PC-9 (cell line): Measurements from ENCODE around the gene BUB1B. TPM values are rescaled to one million over a fixed set of nuclear protein-coding genes. Genes with fewer than 3 reads are reported as not detected.
"Not testable (repeated sequence)": the region's sequence is repeated elsewhere in the genome, so short reads cannot be mapped to it uniquely, and the experiment has no call there.

ENCODE experiments used
- BruUV-seq: library from RNA; stranded (reverse); fragments of 400-500 nt; replicated peaks from 2 replicates; lab custom pipeline; 2021; lab: Mats Ljungman, UMichigan
- CTCF ChIA-PET: fragments of 300-600 bp; sonication (Branson Sonifier 250); formaldehyde crosslinking; loops from one replicate; lab custom pipeline; 2022; ENCODE audit warnings: antibody characterized with exemption; lab: Charles Lee
- POLR2A ChIA-PET: fragments of 300-600 bp; sonication (Branson Sonifier 250); formaldehyde crosslinking; loops from one replicate; lab custom pipeline; 2022; ENCODE audit warnings: antibody characterized with exemption; ENCODE audit not compliant: unreplicated experiment; lab: Charles Lee
- DNase-seq, 2 experiments: peaks; one replicate each; pipeline versions ENCODE4 v3.0.0 to v3.0.0-alpha.2; 2015 to 2022; ENCODE audit warnings: mixed read lengths in 1 of 2
- H2AFZ ChIP-seq: fragments of 200-600 bp; sonication (generic); 2 replicates; pipeline ENCODE4 v1.8.1; 2017; ENCODE audit warnings: antibody characterized with exemption
- H3F3A ChIP-seq: fragments of 200-600 bp; sonication (generic); 2 replicates; pipeline ENCODE4 v1.8.1; 2017; ENCODE audit warnings: antibody characterized with exemption, mild to moderate bottlenecking, low read depth; ENCODE audit not compliant: insufficient read depth
- H3K27ac ChIP-seq: fragments of 200-600 bp; sonication (generic); 2 replicates; pipeline ENCODE4 v1.6.1; 2016; ENCODE audit warnings: mixed run types
- H3K27me3 ChIP-seq: fragments of 200-600 bp; sonication (generic); 2 replicates; pipeline ENCODE4 v1.6.1; 2016; ENCODE audit warnings: low read depth, mixed run types; ENCODE audit not compliant: insufficient read depth
- H3K36me3 ChIP-seq: fragments of 200-600 bp; sonication (generic); 2 replicates; pipeline ENCODE4 v1.6.1; 2016; ENCODE audit warnings: low read depth, mixed run types
- H3K4me1 ChIP-seq: fragments of 200-600 bp; sonication (generic); replicated peaks from 2 replicates; pipeline ENCODE4 v1.6.1; 2016; ENCODE audit warnings: mixed run types; ENCODE audit not compliant: insufficient read depth
- H3K4me2 ChIP-seq: fragments of 200-600 bp; sonication (generic); 2 replicates; pipeline ENCODE4 v1.6.1; 2017; ENCODE audit warnings: mixed run types
- H3K4me3 ChIP-seq: fragments of 200-600 bp; sonication (generic); 2 replicates; pipeline ENCODE4 v1.6.1; 2016; ENCODE audit warnings: mixed run types
- H3K79me2 ChIP-seq: fragments of 200-600 bp; sonication (generic); 2 replicates; pipeline ENCODE4 v1.6.1; 2017; ENCODE audit warnings: low read depth, mixed run types
- H3K9me2 ChIP-seq: fragments of 200-600 bp; sonication (generic); 2 replicates; pipeline ENCODE4 v1.8.1; 2017; ENCODE audit warnings: mild to moderate bottlenecking; ENCODE audit not compliant: insufficient read depth
- H3K9me3 ChIP-seq: fragments of 200-600 bp; sonication (generic); 2 replicates; pipeline ENCODE4 v1.8.1; 2016; ENCODE audit warnings: low read depth; ENCODE audit not compliant: insufficient read depth
- H4K20me1 ChIP-seq: fragments of 200-600 bp; sonication (generic); 2 replicates; pipeline ENCODE4 v1.8.1; 2017; ENCODE audit not compliant: insufficient read depth
- EZH2 ChIP-seq: fragments of 200-600 bp; sonication (generic); IDR thresholded peaks from 2 replicates; pipeline ENCODE4 v1.8.0; 2017; ENCODE audit warnings: antibody characterized with exemption, low read depth
- intact Hi-C: fragments of 100-400 bp; cut with micrococcal nuclease; formaldehyde crosslinking; loops from one replicate; pipeline ENCODE4 v1.10.0; 2022; ENCODE audit not compliant: unreplicated experiment
- total RNA-seq: library from RNA; stranded (reverse); gene quantifications from 2 replicates; pipeline ENCODE4 v1.2.3, GENCODE V29; 2021
- TF ChIP-seq, protein P1 (sequence below): fragments of 200-600 bp; sonication (generic); conservative IDR thresholded peaks from 2 replicates; pipeline ENCODE4 v1.6.1; 2017; ENCODE audit warnings: mixed run types, antibody characterized with exemption, mild to moderate bottlenecking, moderate library complexity

BUB1B gene
- total RNA-seq, 1 experiment from 2014 or later = 75.3 TPM

DNA sequence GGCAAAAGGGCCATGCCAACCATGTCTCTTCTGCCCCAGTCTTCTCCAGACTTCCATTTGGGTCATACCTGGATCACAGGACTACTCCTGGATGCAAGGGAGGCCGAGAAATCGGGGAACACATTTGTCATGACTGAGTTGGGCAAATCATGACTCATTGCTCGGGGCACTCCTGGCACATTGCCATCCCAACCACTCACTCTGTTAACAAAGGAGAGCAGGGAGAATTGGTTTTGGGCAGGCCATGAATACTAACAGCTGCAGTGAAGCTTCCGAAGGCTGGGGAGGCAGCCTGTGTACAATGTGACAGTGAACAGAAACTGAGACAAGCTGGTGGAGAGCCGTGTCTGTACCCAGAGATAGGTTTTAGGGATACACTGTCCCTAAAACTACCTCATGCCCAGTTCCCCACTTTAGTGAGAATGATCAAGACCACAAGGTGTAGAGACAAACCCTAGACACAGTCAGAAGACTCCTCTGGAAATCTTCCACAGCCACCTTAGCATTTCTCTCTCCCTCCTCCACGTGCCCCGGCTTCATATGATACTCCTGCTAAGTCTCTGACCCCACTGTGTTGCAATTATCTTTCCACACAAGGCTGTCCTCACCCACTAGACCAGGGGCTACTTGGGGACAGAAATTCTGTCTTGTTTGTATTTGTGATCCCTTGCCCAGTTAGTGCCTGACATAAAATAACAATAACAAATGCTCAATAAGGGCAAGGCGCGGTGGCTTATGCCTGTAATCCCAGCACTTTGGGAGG lies 10.5 kb upstream of the BUB1B start:
- Histone ChIP-seq H3K27ac (peak overlapping the region; percentile 47), H3K9me3 (no peaks in the 10 kb centered on the region), H3K36me3 (no peaks in the 10 kb centered on the region), H3K9me2 (no peaks in the 10 kb centered on the region), H3K4me3 (peak overlapping the region; percentile 21; the same call in 1 of the 2 replicates), H3K4me1 (peaks cover 42% of the 10 kb centered on the region), H4K20me1 (no peaks in the 10 kb centered on the region), H3K27me3 (no peaks in the 10 kb centered on the region), H3K4me2 (peak overlapping the region; percentile 71), H3K79me2 (no peaks in the 10 kb centered on the region), H2AFZ (no peak overlapping the region), H3F3A (peaks cover 16% of the 10 kb centered on the region; the same call in 1 of the 2 replicates)
- TF ChIP-seq, protein P1, sequence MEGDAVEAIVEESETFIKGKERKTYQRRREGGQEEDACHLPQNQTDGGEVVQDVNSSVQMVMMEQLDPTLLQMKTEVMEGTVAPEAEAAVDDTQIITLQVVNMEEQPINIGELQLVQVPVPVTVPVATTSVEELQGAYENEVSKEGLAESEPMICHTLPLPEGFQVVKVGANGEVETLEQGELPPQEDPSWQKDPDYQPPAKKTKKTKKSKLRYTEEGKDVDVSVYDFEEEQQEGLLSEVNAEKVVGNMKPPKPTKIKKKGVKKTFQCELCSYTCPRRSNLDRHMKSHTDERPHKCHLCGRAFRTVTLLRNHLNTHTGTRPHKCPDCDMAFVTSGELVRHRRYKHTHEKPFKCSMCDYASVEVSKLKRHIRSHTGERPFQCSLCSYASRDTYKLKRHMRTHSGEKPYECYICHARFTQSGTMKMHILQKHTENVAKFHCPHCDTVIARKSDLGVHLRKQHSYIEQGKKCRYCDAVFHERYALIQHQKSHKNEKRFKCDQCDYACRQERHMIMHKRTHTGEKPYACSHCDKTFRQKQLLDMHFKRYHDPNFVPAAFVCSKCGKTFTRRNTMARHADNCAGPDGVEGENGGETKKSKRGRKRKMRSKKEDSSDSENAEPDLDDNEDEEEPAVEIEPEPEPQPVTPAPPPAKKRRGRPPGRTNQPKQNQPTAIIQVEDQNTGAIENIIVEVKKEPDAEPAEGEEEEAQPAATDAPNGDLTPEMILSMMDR = no peak
- TF ChIP-seq EZH2 = no peak
- POLR2A ChIA-PET = interaction anchor here (0.7 kb wide), 1 partner anchor 12 kb away, joined by 4 read pairs; no protein-coding TSS in a partner anchor
- intact Hi-C loops = no loop called here
- BruUV-seq = no TSS peak
- CTCF ChIA-PET = no interaction called here
- peak; percentile 82 to 88 for DNase-seq

DNA sequence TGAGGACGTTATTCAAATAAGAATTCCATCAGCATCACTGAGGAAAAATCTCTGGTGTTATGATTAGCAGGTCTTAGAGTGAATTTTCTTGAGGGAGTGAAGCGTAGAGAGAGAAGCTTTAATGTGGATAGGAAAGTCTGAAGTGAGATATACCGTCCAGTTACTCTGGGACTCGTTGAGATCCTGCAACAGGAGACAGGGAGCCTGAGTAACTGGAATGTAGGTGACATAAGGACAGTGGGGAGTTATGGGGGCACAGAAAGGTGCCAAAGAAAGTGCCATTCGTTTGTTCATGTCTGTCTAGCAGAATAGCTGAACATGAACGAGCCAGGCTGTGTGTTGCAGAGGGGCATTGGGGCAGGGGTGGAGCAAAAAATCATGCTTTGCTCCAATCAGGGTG lies 9.4 kb upstream of the BUB1B start:
- POLR2A ChIA-PET = no interaction called here
- CTCF ChIA-PET = no interaction called here

DNA sequence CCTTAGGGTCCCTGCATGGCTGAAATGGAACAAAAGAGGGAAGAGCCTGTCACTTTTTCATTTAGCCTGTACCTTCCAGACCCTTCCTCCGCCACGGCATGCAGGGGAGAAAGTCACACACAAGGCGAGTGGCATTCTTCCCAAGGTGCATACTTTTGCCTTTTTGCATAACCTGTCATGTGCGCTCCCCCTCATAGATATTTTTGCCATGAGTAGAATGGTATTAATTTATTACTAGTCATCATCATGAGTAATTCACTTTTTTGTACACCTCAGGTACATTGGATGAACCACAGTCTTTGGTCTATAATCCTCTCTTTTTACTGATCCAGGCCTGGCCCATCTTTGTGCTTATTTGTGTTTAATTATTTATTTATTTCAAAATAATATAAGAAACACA lies 8.9 kb upstream of the BUB1B start:
- peaks cover 27% of the 10 kb centered on the region for H3F3A ChIP-seq
- no peak for DNase-seq
- H3K4me3 ChIP-seq = no peak overlapping the region
- no peaks in the 10 kb centered on the region for H3K9me2 ChIP-seq
- no TSS peak for BruUV-seq
- no peaks in the 10 kb centered on the region for H3K9me3 ChIP-seq
- TF ChIP-seq, protein P1 = no peak
- TF ChIP-seq EZH2 = no peak
- ChIA-PET POLR2A (no interaction called here), CTCF (no interaction called here)
- no peaks in the 10 kb centered on the region for H3K27me3 ChIP-seq
- no peak overlapping the region for H3K4me2 ChIP-seq
- H2AFZ ChIP-seq = no peak overlapping the region
- no peaks in the 10 kb centered on the region for H3K79me2 ChIP-seq
- H3K27ac ChIP-seq = no peak overlapping the region
- no peaks in the 10 kb centered on the region for H3K36me3 ChIP-seq
- intact Hi-C loops = no loop called here
- peaks cover 42% of the 10 kb centered on the region for H3K4me1 ChIP-seq
- no peaks in the 10 kb centered on the region for H4K20me1 ChIP-seq

More for the DNA sequence above, 9.4 kb upstream of the BUB1B start:
- Histone ChIP-seq H3K9me2 (no peaks in the 10 kb centered on the region), H3K9me3 (no peaks in the 10 kb centered on the region), H3K4me3 (no peak overlapping the region), H3K4me2 (no peak overlapping the region; the same call in 1 of the 2 replicates), H3K79me2 (no peaks in the 10 kb centered on the region), H2AFZ (no peak overlapping the region), H3K27ac (no peak overlapping the region), H3F3A (peaks cover 27% of the 10 kb centered on the region), H3K4me1 (peaks cover 44% of the 10 kb centered on the region), H4K20me1 (no peaks in the 10 kb centered on the region), H3K36me3 (no peaks in the 10 kb centered on the region), H3K27me3 (no peaks in the 10 kb centered on the region)
- intact Hi-C loops = no loop called here
- DNase-seq = no peak
- no TSS peak for BruUV-seq
- no peak for TF ChIP-seq EZH2
- TF ChIP-seq, protein P1 = no peak

DNA sequence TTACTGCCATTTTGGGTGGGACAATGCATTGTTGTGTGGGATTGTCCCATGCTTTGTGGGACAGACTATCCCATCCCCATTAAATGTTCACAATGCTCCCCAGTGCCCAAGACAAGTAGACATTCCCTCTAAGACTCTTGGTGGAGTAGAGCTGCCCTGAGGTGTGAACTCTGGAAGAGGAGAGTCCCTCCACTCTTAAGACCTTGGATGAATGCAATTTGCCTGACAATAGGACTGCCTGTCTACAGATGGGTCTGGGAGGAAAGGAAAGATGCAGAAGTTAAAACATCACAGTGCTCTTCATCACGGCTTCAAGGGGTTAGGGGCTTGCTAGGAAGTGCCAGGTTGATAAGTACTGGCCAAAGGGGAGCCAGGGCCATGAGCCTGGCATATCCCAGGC lies 6.0 kb upstream of the BUB1B start:
- H3K79me2 ChIP-seq, H3K4me3 ChIP-seq, DNase-seq, H4K20me1 ChIP-seq, H3K9me3 ChIP-seq, H3K36me3 ChIP-seq, BruUV-seq, H3K27me3 ChIP-seq, H3K9me2 ChIP-seq, intact Hi-C loops, H2AFZ ChIP-seq, H3K27ac ChIP-seq, POLR2A ChIA-PET: not testable (repeated sequence)
- H3F3A ChIP-seq = peaks cover 22% of the 10 kb centered on the region
- CTCF ChIA-PET = interaction anchor here (0.6 kb wide), 1 partner anchor 107 kb away, joined by 3 read pairs; no protein-coding TSS in a partner anchor
- 0 out of 2 replicates have a peak overlapping the region, but pooled peaks have one; percentile 28 for H3K4me2 ChIP-seq
- peaks cover 38% of the 10 kb centered on the region for H3K4me1 ChIP-seq
